Measurements from ENCODE around the gene MAML2. TPM values are rescaled to one million over a fixed set of nuclear protein-coding genes. Genes with fewer than 3 reads are reported as not detected.

The MAML2 gene
- total RNA-seq, 1 experiment from 2014 or later: 22.7 TPM

- Mint-ChIP-seq H3K4me3 (ENCODE audit: low read depth, unreplicated experiment) (no peak overlapping the region), H3K27ac (ENCODE audit: unreplicated experiment) (no peak overlapping the region), H3K36me3 (ENCODE audit: insufficient read depth, unreplicated experiment) (no peaks in the 10 kb centered on the region), H3K4me1 (ENCODE audit: low read depth, unreplicated experiment) (peaks cover 50% of the 10 kb centered on the region), H3K27me3 (ENCODE audit: unreplicated experiment) (no peaks in the 10 kb centered on the region), H3K9me3 (ENCODE audit: low read depth, unreplicated experiment) (no peaks in the 10 kb centered on the region)
- TF ChIP-seq CTCF (IDR thresholded peaks at IDR 0.05; ENCODE audit: unreplicated experiment): no peak
- DNase-seq: no peak
- intact Hi-C loops (cut with micrococcal nuclease; ENCODE audit: unreplicated experiment): no loop called here
- CTCF ChIA-PET: no interaction called here
- no TSS peak for BruUV-seq (replicated peaks)
These were observed 122.9 kb downstream of the MAML2 start for GRCh38 chr11:96219981-96220623.

- CTCF ChIA-PET: no interaction called here
These were observed 124.1 kb downstream of the MAML2 start for GRCh38 chr11:96218901-96219300.

GRCh38 chr11:96218006-96218405 is 125.0 kb downstream of the MAML2 start:
- Mint-ChIP-seq H3K27ac (ENCODE audit: unreplicated experiment) (no peak overlapping the region), H3K27me3 (ENCODE audit: unreplicated experiment) (no peaks in the 10 kb centered on the region), H3K4me1 (ENCODE audit: low read depth, unreplicated experiment) (peaks cover 45% of the 10 kb centered on the region), H3K9me3 (ENCODE audit: low read depth, unreplicated experiment) (no peaks in the 10 kb centered on the region), H3K4me3 (ENCODE audit: low read depth, unreplicated experiment) (no peak overlapping the region), H3K36me3 (ENCODE audit: insufficient read depth, unreplicated experiment) (no peaks in the 10 kb centered on the region)
- CTCF ChIA-PET: no interaction called here
- intact Hi-C loops (cut with micrococcal nuclease; ENCODE audit: unreplicated experiment): no loop called here
- DNase-seq: no peak
- BruUV-seq (replicated peaks): no TSS peak
- no peak for TF ChIP-seq CTCF (IDR thresholded peaks at IDR 0.05; ENCODE audit: unreplicated experiment)

More at GRCh38 chr11:96218901-96219300, 124.1 kb downstream of the MAML2 start:
- Mint-ChIP-seq H3K9me3 (ENCODE audit: low read depth, unreplicated experiment) (no peaks in the 10 kb centered on the region), H3K27ac (ENCODE audit: unreplicated experiment) (no peak overlapping the region), H3K4me1 (ENCODE audit: low read depth, unreplicated experiment) (peaks cover 45% of the 10 kb centered on the region), H3K27me3 (ENCODE audit: unreplicated experiment) (no peaks in the 10 kb centered on the region), H3K36me3 (ENCODE audit: insufficient read depth, unreplicated experiment) (no peaks in the 10 kb centered on the region), H3K4me3 (ENCODE audit: low read depth, unreplicated experiment) (no peak overlapping the region)
- no peak for DNase-seq
- no TSS peak for BruUV-seq (replicated peaks)
- TF ChIP-seq CTCF (IDR thresholded peaks at IDR 0.05; ENCODE audit: unreplicated experiment): no peak
- intact Hi-C loops (cut with micrococcal nuclease; ENCODE audit: unreplicated experiment): no loop called here

- Mint-ChIP-seq H3K4me1 (ENCODE audit: low read depth, unreplicated experiment) (peaks cover 51% of the 10 kb centered on the region), H3K9me3 (ENCODE audit: low read depth, unreplicated experiment) (no peaks in the 10 kb centered on the region), H3K36me3 (ENCODE audit: insufficient read depth, unreplicated experiment) (no peaks in the 10 kb centered on the region), H3K27ac (ENCODE audit: unreplicated experiment) (no peak overlapping the region), H3K27me3 (ENCODE audit: unreplicated experiment) (no peaks in the 10 kb centered on the region), H3K4me3 (ENCODE audit: low read depth, unreplicated experiment) (no peak overlapping the region)
- intact Hi-C loops (cut with micrococcal nuclease; ENCODE audit: unreplicated experiment): no loop called here
- no peak for TF ChIP-seq CTCF (IDR thresholded peaks at IDR 0.05; ENCODE audit: unreplicated experiment)
- CTCF ChIA-PET: interaction anchor here (0.6 kb wide), 1 partner anchor 15 kb away, joined by 3 read pairs; no protein-coding TSS in a partner anchor
- no peak for DNase-seq
- no TSS peak for BruUV-seq (replicated peaks)
These were observed 125.8 kb downstream of the MAML2 start for GRCh38 chr11:96217206-96217605.

Data from Calu3 (cell line).